A549 (cell line): ENCODE data around the gene MRFAP1. TPM values are rescaled to one million over a fixed set of nuclear protein-coding genes. Genes with fewer than 3 reads are reported as not detected.

ENCODE experiments used
- ATAC-seq, 2 experiments: fragments of 200-7000 bp in 1 of 2; fragments of >200 bp in 1 of 2; cut with Nextera tagmentation in 1 of 2; cut with Tn5 transposase in 1 of 2; 3 replicates each; pipeline versions ENCODE4 v1.8.0 to v1.9.1; 2018 to 2020; ENCODE audit warnings: mild to moderate bottlenecking in 1 of 2, moderate library complexity in 1 of 2
- CTCF ChIA-PET: fragments of 300-600 bp; sonication (Branson Sonifier 250); formaldehyde crosslinking; extraction: SDS; loops from one replicate; lab custom pipeline; 2021; ENCODE audit warnings: antibody characterized with exemption, inconsistent platforms; lab: Yijun Ruan, JAX
- POLR2A ChIA-PET: fragments of 350-600 bp; formaldehyde crosslinking; extraction: SDS; loops from one replicate; lab custom pipeline; 2021; ENCODE audit warnings: antibody characterized with exemption, inconsistent platforms; lab: Yijun Ruan, JAX
- DNase-seq, 2 experiments: peaks; one replicate each; pipeline versions ENCODE4 v3.0.0 to v3.0.0-alpha.2; 2011 to 2016; ENCODE audit warnings: low read depth in 1 of 2, low spot score in 1 of 2
- FAIRE-seq: peaks from 2 replicates; lab custom pipeline; 2011; peaks lifted over from hg19 to GRCh38; lab: Jason Lieb, UNC
- H3K27ac ChIP-seq, 2 experiments: fragments of >200 bp; sonication (Bioruptor Twin); formaldehyde crosslinking; 3 replicates each; pipeline ENCODE4 v1.5.1; 2016 to 2017
- H3K4me1 ChIP-seq: fragments of >200 bp; sonication (Bioruptor Twin); formaldehyde crosslinking; 3 replicates; pipeline ENCODE4 v1.6.1; 2016
- H3K4me2 ChIP-seq: fragments of >200 bp; sonication (Bioruptor Twin); formaldehyde crosslinking; 3 replicates; pipeline ENCODE4 v1.6.1; 2016
- H3K4me3 ChIP-seq: fragments of >200 bp; sonication (Bioruptor Twin); formaldehyde crosslinking; 3 replicates; pipeline ENCODE4 v1.5.1; 2016
- H3K9me3 ChIP-seq: fragments of >200 bp; sonication (Bioruptor Twin); formaldehyde crosslinking; 3 replicates; pipeline ENCODE4 v1.6.1; 2016
- EHF ChIP-seq: fragments of 250-450 bp; sonication (Bioruptor Pico); IDR thresholded peaks from 2 replicates; pipeline ENCODE4 v1.5.0; 2020; ENCODE audit warnings: mild to moderate bottlenecking
- EHMT2 ChIP-seq: fragments of 200-600 bp; sonication (generic); IDR thresholded peaks from 2 replicates; pipeline ENCODE4 v1.6.1; 2016; ENCODE audit warnings: antibody characterized with exemption, low read depth, mild to moderate bottlenecking, moderate library complexity
- FOXS1 ChIP-seq: fragments of 250-450 bp; sonication (Bioruptor Pico); IDR thresholded peaks from 2 replicates; pipeline ENCODE4 v1.5.0; 2020; ENCODE audit warnings: mild to moderate bottlenecking, moderate library complexity
- GATA3 ChIP-seq: IDR thresholded peaks from 2 replicates; pipeline ENCODE4 v1.6.1; 2012; ENCODE audit warnings: borderline replicate concordance
- HEYL ChIP-seq: fragments of 250-450 bp; sonication (Bioruptor Pico); IDR thresholded peaks from 2 replicates; pipeline ENCODE4 v1.8.0; 2021; ENCODE audit warnings: mild to moderate bottlenecking, moderate library complexity
- HOXB13 ChIP-seq: fragments of 250-450 bp; sonication (Bioruptor Pico); IDR thresholded peaks from 2 replicates; pipeline ENCODE4 v1.5.0; 2020; ENCODE audit warnings: low read depth, mild to moderate bottlenecking, moderate library complexity
- JUN ChIP-seq, 2 experiments: fragments of >200 bp; sonication (Bioruptor Twin); formaldehyde crosslinking; IDR thresholded peaks; 2 replicates in 1 of 2; 3 replicates in 1 of 2; pipeline ENCODE4 v1.6.1; 2016 to 2017
- KDM1A ChIP-seq: fragments of 200-600 bp; sonication (generic); IDR thresholded peaks from 2 replicates; pipeline ENCODE4 v1.6.1; 2016; ENCODE audit warnings: low read depth, mild to moderate bottlenecking
- MAFK ChIP-seq: fragments of 450-650 bp; IDR thresholded peaks from 2 replicates; pipeline ENCODE4 v1.6.1; 2014; ENCODE audit not compliant: partially characterized antibody
- TP53 ChIP-seq: fragments of 250-450 bp; sonication (Bioruptor Pico); IDR thresholded peaks from 2 replicates; pipeline ENCODE4 v1.5.0; 2021; ENCODE audit warnings: mild to moderate bottlenecking, moderate library complexity
- ZFP36 ChIP-seq: fragments of 450-650 bp; IDR thresholded peaks from 2 replicates; pipeline ENCODE4 v1.6.1; 2014; ENCODE audit warnings: borderline replicate concordance; ENCODE audit not compliant: partially characterized antibody
- WGBS: methylation state at CpG from one replicate; pipeline ENCODE4 v1.1.6; 2017; ENCODE audit errors: missing lambda C conversion rate; 5-methylcytosine and 5-hydroxymethylcytosine counted together
- polyA plus RNA-seq, 4 experiments: library from polyadenylated mRNA; depleted of rRNA in 3 of 4; stranded (reverse); fragments of >200 nt; fragmentation: RNase III in 1 of 4; extraction: RNeasy Plus Mini Kit Qiagen cat#74134 plus additional on column Dnase treatment in 1 of 4; gene quantifications; 2 replicates in 3 of 4; 3 replicates in 1 of 4; pipeline ENCODE4 v1.2.3, GENCODE V29; 2011 to 2017
- TF ChIP-seq, protein P1 (sequence below): fragments of 250-450 bp; sonication (Bioruptor Pico); IDR thresholded peaks from 2 replicates; pipeline ENCODE4 v1.5.0; 2021; ENCODE audit warnings: mild to moderate bottlenecking, moderate library complexity, borderline replicate concordance
- TF ChIP-seq, protein P2 (sequence below): IDR thresholded peaks from 2 replicates; pipeline ENCODE4 v1.6.1; 2012; ENCODE audit warnings: low read depth, borderline replicate concordance
- TF ChIP-seq, protein P3 (sequence below): fragments of 200-600 bp; sonication (generic); IDR thresholded peaks from 2 replicates; pipeline ENCODE4 v1.6.1; 2016; ENCODE audit warnings: antibody characterized with exemption, mild to moderate bottlenecking, moderate library complexity
- TF ChIP-seq, protein P4 (sequence below): fragments of >200 bp; sonication (Bioruptor Twin); formaldehyde crosslinking; IDR thresholded peaks from 2 replicates; pipeline ENCODE4 v1.6.1; 2016
- TF ChIP-seq, protein P5 (sequence below): fragments of >200 bp; sonication (Bioruptor Twin); formaldehyde crosslinking; IDR thresholded peaks from 3 replicates; pipeline ENCODE4 v1.5.1; 2016

MRFAP1 gene
- polyA plus RNA-seq, 2 of the 4 experiments (the other 2 are of a cell fraction) = 272 to 304 TPM

DNA sequence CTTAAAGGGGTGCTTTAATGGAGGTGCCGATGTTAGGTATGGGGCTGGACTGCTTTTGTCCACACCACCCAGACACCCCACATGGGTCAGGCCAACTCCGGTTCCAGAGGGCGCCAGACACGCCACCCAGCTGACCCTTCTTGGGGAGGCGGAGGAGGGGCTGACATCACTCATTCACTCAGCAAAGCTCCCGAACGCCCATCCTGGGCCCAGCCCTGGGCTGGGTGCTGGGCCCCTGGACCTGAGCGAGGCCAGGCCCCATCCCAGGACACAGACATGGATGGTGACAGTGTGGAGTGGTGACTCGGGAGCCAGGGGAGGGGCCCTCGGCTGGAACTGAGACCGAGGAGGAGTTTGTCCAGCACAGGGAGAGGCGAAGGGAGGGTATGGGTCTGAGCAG is 37.4 kb upstream of the MRFAP1 start:
- CTCF ChIA-PET = no interaction called here
- POLR2A ChIA-PET = no interaction called here
- no peak for FAIRE-seq
- no peak for DNase-seq
- ATAC-seq = no peak
- H3K4me1 ChIP-seq = no peaks in the 10 kb centered on the region
- H3K9me3 ChIP-seq = no peaks in the 10 kb centered on the region
- H3K4me2 ChIP-seq = no peak overlapping the region
- TF ChIP-seq, protein P1, sequence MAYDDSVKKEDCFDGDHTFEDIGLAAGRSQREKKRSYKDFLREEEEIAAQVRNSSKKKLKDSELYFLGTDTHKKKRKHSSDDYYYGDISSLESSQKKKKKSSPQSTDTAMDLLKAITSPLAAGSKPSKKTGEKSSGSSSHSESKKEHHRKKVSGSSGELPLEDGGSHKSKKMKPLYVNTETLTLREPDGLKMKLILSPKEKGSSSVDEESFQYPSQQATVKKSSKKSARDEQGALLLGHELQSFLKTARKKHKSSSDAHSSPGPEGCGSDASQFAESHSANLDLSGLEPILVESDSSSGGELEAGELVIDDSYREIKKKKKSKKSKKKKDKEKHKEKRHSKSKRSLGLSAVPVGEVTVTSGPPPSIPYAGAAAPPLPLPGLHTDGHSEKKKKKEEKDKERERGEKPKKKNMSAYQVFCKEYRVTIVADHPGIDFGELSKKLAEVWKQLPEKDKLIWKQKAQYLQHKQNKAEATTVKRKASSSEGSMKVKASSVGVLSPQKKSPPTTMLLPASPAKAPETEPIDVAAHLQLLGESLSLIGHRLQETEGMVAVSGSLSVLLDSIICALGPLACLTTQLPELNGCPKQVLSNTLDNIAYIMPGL = no peak
- no peak overlapping the region for H3K27ac ChIP-seq
- WGBS = 81% methylated on average over 7 of the region's 12 CpGs
- no peak overlapping the region for H3K4me3 ChIP-seq

DNA sequence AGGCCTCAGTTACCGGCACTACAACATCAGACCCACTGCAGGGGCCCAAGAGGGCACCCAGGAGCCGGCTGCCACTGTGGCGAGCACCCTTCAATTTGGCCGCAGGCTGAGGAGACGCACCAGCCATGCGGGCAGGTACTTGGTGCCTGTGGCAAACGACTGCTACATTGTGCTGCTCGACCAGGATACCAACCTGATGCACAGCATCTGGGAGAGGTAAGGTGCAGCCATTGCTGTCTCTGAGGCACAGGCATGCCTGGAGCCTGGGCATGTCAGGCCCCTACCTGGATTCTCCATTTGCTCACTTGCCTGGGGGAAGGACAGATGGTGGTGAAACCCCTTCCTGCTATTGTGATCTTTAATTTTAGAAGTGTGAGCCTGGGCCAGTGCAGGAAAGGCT is 35.4 kb upstream of the MRFAP1 start:
- 93% methylated on average over 8 of the region's 8 CpGs for WGBS
- H3K4me3 ChIP-seq = no peak overlapping the region
- H3K4me2 ChIP-seq = no peak overlapping the region
- no peaks in the 10 kb centered on the region for H3K4me1 ChIP-seq
- ATAC-seq (no peak), FAIRE-seq (no peak), DNase-seq (no peak)
- CTCF ChIA-PET = interaction anchor here (1.4 kb wide), 1 partner anchor 59 kb away, joined by 4 read pairs; no protein-coding TSS in a partner anchor
- no peaks in the 10 kb centered on the region for H3K9me3 ChIP-seq
- no peak for TF ChIP-seq TP53 (CRISPR knock-in tag)
- TF ChIP-seq KDM1A = peak; percentile 54; the same call in 1 of the 2 replicates
- TF ChIP-seq HEYL (CRISPR knock-in tag) = no peak
- peak; percentile 35 for TF ChIP-seq ZFP36
- TF ChIP-seq, protein P2, sequence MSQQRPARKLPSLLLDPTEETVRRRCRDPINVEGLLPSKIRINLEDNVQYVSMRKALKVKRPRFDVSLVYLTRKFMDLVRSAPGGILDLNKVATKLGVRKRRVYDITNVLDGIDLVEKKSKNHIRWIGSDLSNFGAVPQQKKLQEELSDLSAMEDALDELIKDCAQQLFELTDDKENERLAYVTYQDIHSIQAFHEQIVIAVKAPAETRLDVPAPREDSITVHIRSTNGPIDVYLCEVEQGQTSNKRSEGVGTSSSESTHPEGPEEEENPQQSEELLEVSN = no peak
- H3K27ac ChIP-seq = no peak overlapping the region
- POLR2A ChIA-PET = no interaction called here

DNA sequence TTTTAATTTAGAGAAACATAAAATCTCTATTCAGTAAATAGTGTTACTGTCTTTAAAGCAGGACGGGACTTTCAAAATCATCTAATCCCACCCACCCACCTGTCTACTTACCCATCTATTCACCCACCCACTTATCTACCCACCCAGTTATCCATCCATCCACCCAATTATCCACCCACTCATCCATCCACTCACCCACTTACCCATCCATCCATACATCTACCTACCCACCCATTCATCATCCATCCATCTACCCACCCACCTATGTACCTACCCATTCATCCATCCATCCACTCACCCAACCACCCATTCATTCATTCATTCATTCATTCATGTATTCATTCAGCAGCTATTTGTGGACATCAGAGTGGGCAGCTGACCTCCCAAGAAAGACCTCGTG is 34.9 kb upstream of the MRFAP1 start:
- CTCF ChIA-PET = interaction anchor here (1.4 kb wide), 1 partner anchor 59 kb away, joined by 4 read pairs; no protein-coding TSS in a partner anchor
- FAIRE-seq = no peak
- 99% methylated on average over 2 of the region's 2 CpGs for WGBS

More for the DNA sequence above, 34.9 kb upstream of the MRFAP1 start:
- no peak for DNase-seq
- TF ChIP-seq, protein P3, sequence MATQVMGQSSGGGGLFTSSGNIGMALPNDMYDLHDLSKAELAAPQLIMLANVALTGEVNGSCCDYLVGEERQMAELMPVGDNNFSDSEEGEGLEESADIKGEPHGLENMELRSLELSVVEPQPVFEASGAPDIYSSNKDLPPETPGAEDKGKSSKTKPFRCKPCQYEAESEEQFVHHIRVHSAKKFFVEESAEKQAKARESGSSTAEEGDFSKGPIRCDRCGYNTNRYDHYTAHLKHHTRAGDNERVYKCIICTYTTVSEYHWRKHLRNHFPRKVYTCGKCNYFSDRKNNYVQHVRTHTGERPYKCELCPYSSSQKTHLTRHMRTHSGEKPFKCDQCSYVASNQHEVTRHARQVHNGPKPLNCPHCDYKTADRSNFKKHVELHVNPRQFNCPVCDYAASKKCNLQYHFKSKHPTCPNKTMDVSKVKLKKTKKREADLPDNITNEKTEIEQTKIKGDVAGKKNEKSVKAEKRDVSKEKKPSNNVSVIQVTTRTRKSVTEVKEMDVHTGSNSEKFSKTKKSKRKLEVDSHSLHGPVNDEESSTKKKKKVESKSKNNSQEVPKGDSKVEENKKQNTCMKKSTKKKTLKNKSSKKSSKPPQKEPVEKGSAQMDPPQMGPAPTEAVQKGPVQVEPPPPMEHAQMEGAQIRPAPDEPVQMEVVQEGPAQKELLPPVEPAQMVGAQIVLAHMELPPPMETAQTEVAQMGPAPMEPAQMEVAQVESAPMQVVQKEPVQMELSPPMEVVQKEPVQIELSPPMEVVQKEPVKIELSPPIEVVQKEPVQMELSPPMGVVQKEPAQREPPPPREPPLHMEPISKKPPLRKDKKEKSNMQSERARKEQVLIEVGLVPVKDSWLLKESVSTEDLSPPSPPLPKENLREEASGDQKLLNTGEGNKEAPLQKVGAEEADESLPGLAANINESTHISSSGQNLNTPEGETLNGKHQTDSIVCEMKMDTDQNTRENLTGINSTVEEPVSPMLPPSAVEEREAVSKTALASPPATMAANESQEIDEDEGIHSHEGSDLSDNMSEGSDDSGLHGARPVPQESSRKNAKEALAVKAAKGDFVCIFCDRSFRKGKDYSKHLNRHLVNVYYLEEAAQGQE = no peak
- TF ChIP-seq, protein P4, sequence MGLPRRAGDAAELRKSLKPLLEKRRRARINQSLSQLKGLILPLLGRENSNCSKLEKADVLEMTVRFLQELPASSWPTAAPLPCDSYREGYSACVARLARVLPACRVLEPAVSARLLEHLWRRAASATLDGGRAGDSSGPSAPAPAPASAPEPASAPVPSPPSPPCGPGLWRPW = no peak
- TF ChIP-seq HOXB13 (CRISPR knock-in tag) (no peak), EHF (CRISPR knock-in tag) (no peak), JUN (IDR thresholded peaks at IDR 0.05) (no peak), MAFK (no peak), EHMT2 (no peak), GATA3 (no peak), FOXS1 (CRISPR knock-in tag) (no peak)
- TF ChIP-seq, protein P5, sequence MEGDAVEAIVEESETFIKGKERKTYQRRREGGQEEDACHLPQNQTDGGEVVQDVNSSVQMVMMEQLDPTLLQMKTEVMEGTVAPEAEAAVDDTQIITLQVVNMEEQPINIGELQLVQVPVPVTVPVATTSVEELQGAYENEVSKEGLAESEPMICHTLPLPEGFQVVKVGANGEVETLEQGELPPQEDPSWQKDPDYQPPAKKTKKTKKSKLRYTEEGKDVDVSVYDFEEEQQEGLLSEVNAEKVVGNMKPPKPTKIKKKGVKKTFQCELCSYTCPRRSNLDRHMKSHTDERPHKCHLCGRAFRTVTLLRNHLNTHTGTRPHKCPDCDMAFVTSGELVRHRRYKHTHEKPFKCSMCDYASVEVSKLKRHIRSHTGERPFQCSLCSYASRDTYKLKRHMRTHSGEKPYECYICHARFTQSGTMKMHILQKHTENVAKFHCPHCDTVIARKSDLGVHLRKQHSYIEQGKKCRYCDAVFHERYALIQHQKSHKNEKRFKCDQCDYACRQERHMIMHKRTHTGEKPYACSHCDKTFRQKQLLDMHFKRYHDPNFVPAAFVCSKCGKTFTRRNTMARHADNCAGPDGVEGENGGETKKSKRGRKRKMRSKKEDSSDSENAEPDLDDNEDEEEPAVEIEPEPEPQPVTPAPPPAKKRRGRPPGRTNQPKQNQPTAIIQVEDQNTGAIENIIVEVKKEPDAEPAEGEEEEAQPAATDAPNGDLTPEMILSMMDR = no peak
- TF ChIP-seq, all 56 proteins: peak for 0
- POLR2A ChIA-PET = no interaction called here
- no peak overlapping the region for H3K4me3 ChIP-seq
- H3K4me2 ChIP-seq = no peak overlapping the region
- no peaks in the 10 kb centered on the region for H3K4me1 ChIP-seq
- no peak overlapping the region for H3K27ac ChIP-seq
- no peaks in the 10 kb centered on the region for H3K9me3 ChIP-seq
- no peak for ATAC-seq
